K562 (cell line): ENCODE measurements around the gene PLCB4. TPM values are rescaled to one million over a fixed set of nuclear protein-coding genes. Genes with fewer than 3 reads are reported as not detected.

ENCODE experiments used
- ATAC-seq: fragments of 200-7000 bp; cut with Tn5 transposase; 3 replicates; pipeline ENCODE4 v1.9.1; 2020; ENCODE audit warnings: moderate library complexity
- BruUV-seq: library from RNA; stranded (reverse); fragments of 400-500 nt; replicated peaks from 2 replicates; lab custom pipeline; 2021; lab: Mats Ljungman, UMichigan
- CTCF ChIA-PET: fragments of 300-600 bp; formaldehyde crosslinking; extraction: SDS; loops from one replicate; lab custom pipeline; 2021; ENCODE audit warnings: low intra/inter-chr PET ratio; lab: Yijun Ruan, JAX
- POLR2A ChIA-PET: fragments of 300-600, 350-650 bp; sonication (Branson Sonifier 250); formaldehyde crosslinking; extraction: SDS; loops from one replicate; lab custom pipeline; 2021; ENCODE audit warnings: antibody characterized with exemption, inconsistent platforms; lab: Yijun Ruan, JAX
- DNase-seq, 4 experiments: peaks; one replicate each; pipeline versions ENCODE4 v3.0.0 to v3.0.0-alpha.2; 2011 to 2018; ENCODE audit warnings: low spot score in 3 of 4, mixed read lengths in 3 of 4; ENCODE audit errors: extremely low read depth in 1 of 4
- FAIRE-seq: peaks from 2 replicates; lab custom pipeline; 2011; peaks lifted over from hg19 to GRCh38; lab: Jason Lieb, UNC
- H2AFZ ChIP-seq: 2 replicates; pipeline ENCODE4 v1.6.0; 2011; ENCODE audit warnings: low read depth, low read length, control low read depth, inconsistent platforms
- H3K27ac ChIP-seq: fragments of 200-600 bp; 3 replicates; pipeline ENCODE4 v1.8.0; 2011; ENCODE audit warnings: low read depth, mild to moderate bottlenecking, control low read depth, inconsistent platforms, low read length, moderate library complexity, mixed read lengths; ENCODE audit errors: extremely low read depth
- H3K27me3 ChIP-seq, 2 experiments: fragments of 300-600 bp in 1 of 2; 2 replicates in 1 of 2; 3 replicates in 1 of 2; pipeline versions ENCODE4 v1.6.0 to v1.8.0; 2011; ENCODE audit warnings: inconsistent platforms in 2 of 2, low read length in 2 of 2, mild to moderate bottlenecking in 1 of 2, mixed read lengths in 1 of 2, moderate library complexity in 1 of 2; ENCODE audit not compliant: control insufficient read depth in 2 of 2, insufficient read depth in 2 of 2
- H3K36me3 ChIP-seq: fragments of 300-600 bp; 3 replicates; pipeline ENCODE4 v1.8.0; 2011; ENCODE audit warnings: mild to moderate bottlenecking, low read length, inconsistent platforms; ENCODE audit not compliant: control insufficient read depth, insufficient read depth
- H3K4me1 ChIP-seq, 2 experiments: fragments of 200-600 bp in 1 of 2; replicated peaks in 1 of 2; 2 replicates in 1 of 2; 3 replicates in 1 of 2; pipeline versions ENCODE4 v1.5.1 to v1.8.0; 2011; ENCODE audit warnings: inconsistent platforms in 2 of 2, low read length in 2 of 2, mild to moderate bottlenecking in 1 of 2, mixed read lengths in 1 of 2, moderate library complexity in 1 of 2; ENCODE audit not compliant: control insufficient read depth in 2 of 2, insufficient read depth in 2 of 2
- H3K4me2 ChIP-seq: 2 replicates; pipeline ENCODE4 v1.6.1; 2011; ENCODE audit warnings: low read length, control low read depth, inconsistent platforms, mixed read lengths; ENCODE audit not compliant: insufficient read depth
- H3K4me3 ChIP-seq: fragments of 200-600 bp; sonication (generic), shearing (Covaris generic); 2 replicates; pipeline ENCODE4 v1.5.1; 2016; ENCODE audit warnings: control low read depth, inconsistent platforms
- H3K79me2 ChIP-seq: fragments of 200-600 bp; 3 replicates; pipeline ENCODE4 v1.8.0; 2011; ENCODE audit warnings: low read length, inconsistent platforms; ENCODE audit not compliant: control insufficient read depth, insufficient read depth
- H3K9ac ChIP-seq, 2 experiments: 2 replicates each; pipeline versions ENCODE4 v1.6.0 to v1.6.1; 2011; ENCODE audit warnings: low read depth in 2 of 2, low read length in 2 of 2, control low read depth in 1 of 2, inconsistent platforms in 1 of 2, mild to moderate bottlenecking in 1 of 2, mixed read lengths in 1 of 2; ENCODE audit not compliant: insufficient read depth in 1 of 2
- H3K9me1 ChIP-seq: one replicate; pipeline ENCODE4 v1.6.0; 2011; ENCODE audit warnings: inconsistent platforms, mild to moderate bottlenecking, low read length, moderate library complexity; ENCODE audit not compliant: control insufficient read depth, insufficient read depth
- H3K9me3 ChIP-seq: replicated peaks from 2 replicates; pipeline ENCODE4 v1.5.1; 2011; ENCODE audit warnings: low read depth, low read length, inconsistent platforms; ENCODE audit not compliant: control insufficient read depth, insufficient read depth
- H4K20me1 ChIP-seq: replicated peaks from 2 replicates; pipeline ENCODE4 v1.6.1; 2011; ENCODE audit warnings: low read length, inconsistent platforms, mixed read lengths; ENCODE audit not compliant: control insufficient read depth, insufficient read depth
- E2F1 ChIP-seq: sonication (generic); formaldehyde crosslinking; IDR thresholded peaks from 2 replicates; pipeline ENCODE4 v1.8.1; 2023; ENCODE audit warnings: mild to moderate bottlenecking, missing genetic modification reagents, moderate library complexity
- E4F1 ChIP-seq: fragments of 250-450 bp; sonication (Bioruptor Pico); IDR thresholded peaks from 2 replicates; pipeline ENCODE4 v1.5.0; 2021; ENCODE audit warnings: mild to moderate bottlenecking, borderline replicate concordance
- ETS2 ChIP-seq: IDR thresholded peaks from 2 replicates; pipeline ENCODE4 v1.6.1; 2016; ENCODE audit warnings: borderline replicate concordance, missing genetic modification characterization, mild to moderate bottlenecking, moderate library complexity, missing compliant biosample characterization; ENCODE audit not compliant: poor library complexity, severe bottlenecking
- HIVEP1 ChIP-seq: fragments of 250-450 bp; sonication (Bioruptor Pico); IDR thresholded peaks from 2 replicates; pipeline ENCODE4 v1.4.0; 2020; ENCODE audit warnings: mild to moderate bottlenecking
- RBM17 ChIP-seq: fragments of 200-400 bp; formaldehyde crosslinking; IDR thresholded peaks from 2 replicates; pipeline ENCODE4 v1.6.1; 2017; ENCODE audit warnings: low read depth, mild to moderate bottlenecking, low read length, borderline replicate concordance
- RBM34 ChIP-seq: fragments of 200-400 bp; formaldehyde crosslinking; IDR thresholded peaks from 2 replicates; pipeline ENCODE4 v1.6.1; 2018; ENCODE audit warnings: low read length, borderline replicate concordance; ENCODE audit not compliant: insufficient read depth
- ZBTB17 ChIP-seq: fragments of 450-650 bp; formaldehyde crosslinking; IDR thresholded peaks from 2 replicates; pipeline ENCODE4 v1.4.0; 2020; ENCODE audit warnings: mild to moderate bottlenecking
- ZKSCAN8 ChIP-seq: fragments of 200-800 bp; sonication (Bioruptor generic); IDR thresholded peaks from 2 replicates; pipeline ENCODE4 v1.6.1; 2016; ENCODE audit warnings: missing genetic modification characterization, missing compliant biosample characterization
- ZNF165 ChIP-seq: fragments of 250-450 bp; sonication (Bioruptor Pico); IDR thresholded peaks from 2 replicates; pipeline ENCODE4 v1.4.0; 2020; ENCODE audit warnings: borderline replicate concordance
- ZNF197 ChIP-seq: fragments of 200-800 bp; sonication (Bioruptor generic); IDR thresholded peaks from 2 replicates; pipeline ENCODE4 v1.6.1; 2016; ENCODE audit warnings: low read depth, missing genetic modification characterization, missing compliant biosample characterization
- WGBS: fragments of 100-300 bp; shearing (Covaris generic); methylation state at CpG from one replicate; pipeline ENCODE4 v1.1.6; 2016; ENCODE audit warnings: low coverage, mixed read lengths; ENCODE audit not compliant: insufficient coverage; ENCODE audit errors: missing lambda C conversion rate; 5-methylcytosine and 5-hydroxymethylcytosine counted together
- in situ Hi-C: fragments of 300-500 bp; cut with MboI; formaldehyde crosslinking; loops from 4 replicates; pipeline ENCODE4 v1.15.0; 2018; ENCODE audit warnings: inconsistent platforms, mixed read lengths
- intact Hi-C: fragments of 100-400 bp; cut with micrococcal nuclease; formaldehyde crosslinking; loops from 2 replicates; pipeline ENCODE4 v1.14.2; 2022
- polyA plus RNA-seq, 8 experiments: library from polyadenylated mRNA; depleted of rRNA in 4 of 8; stranded (reverse) in 5 of 8; unstranded in 3 of 8; fragments of >200 nt; fragmentation: Nextera tagmentation in 2 of 8; fragmentation: Illumina TruSeq in 1 of 8; extraction: Ambion mirVana in 2 of 8; extraction: Trizol in 1 of 8; gene quantifications; 2 replicates each; pipeline versions ENCODE4 v1.2.1 to v1.2.3, GENCODE V29; 2011 to 2014; ENCODE audit warnings: inconsistent platforms in 1 of 8, missing spikeins in 1 of 8
- total RNA-seq, 7 experiments: library from RNA; depleted of rRNA in 6 of 7; stranded (reverse); fragments of >200 nt in 6 of 7; fragmentation: Illumina TruSeq in 2 of 7; extraction: Trizol in 2 of 7; gene quantifications; 2 replicates each; pipeline versions ENCODE4 v1.2.1 to v1.2.3, GENCODE V29; 2011 to 2021; ENCODE audit warnings: low replicate concordance in 1 of 7

Gene PLCB4
- total and polyA plus RNA-seq, 9 of the 15 experiments (the other 6 are each of a cell fraction or from before 2014, with no cell fraction given): 0.20 to 2.9 (median 0.52) TPM

- FAIRE-seq (no peak), ATAC-seq (no peak), DNase-seq (no peak)
- Histone ChIP-seq H3K4me1 (no peaks in the 10 kb centered on the region), H3K4me2 (no peak overlapping the region), H3K4me3 (no peak overlapping the region), H3K9me3 (no peaks in the 10 kb centered on the region), H3K9ac (no peak overlapping the region), H4K20me1 (no peaks in the 10 kb centered on the region), H3K27ac (no peak overlapping the region), H3K9me1 (no peaks in the 10 kb centered on the region), H3K27me3 (no peaks in the 10 kb centered on the region), H3K79me2 (no peaks in the 10 kb centered on the region), H2AFZ (no peak overlapping the region), H3K36me3 (no peaks in the 10 kb centered on the region)
- intact Hi-C loops (no loop called here), in situ Hi-C loops (no loop called here)
- no TSS peak for BruUV-seq
- TF ChIP-seq ZBTB17 (CRISPR knock-in tag) (no peak), ETS2 (tag) (no peak), ZKSCAN8 (CRISPR knock-in tag) (no peak), RBM17 (no peak), E2F1 (CRISPR knock-in tag) (no peak), E4F1 (CRISPR knock-in tag) (no peak), ZNF197 (no peak), HIVEP1 (no peak), RBM34 (no peak), ZNF165 (CRISPR knock-in tag) (no peak)
- 0% methylated on average over 3 of the region's 3 CpGs for WGBS
- POLR2A ChIA-PET: no interaction called here
- CTCF ChIA-PET: no interaction called here
Measured at GRCh38 chr20:9440892-9441291, 372.0 kb downstream of the PLCB4 start.
